NCI-H2196 (cell line): Measurements from ENCODE around the gene C3orf22.

Experiments used
- DNase-seq: peaks from one replicate; lab custom pipeline; 2025; ENCODE audit not compliant: unreplicated experiment; lab: John Stamatoyannopoulos, UW

C3orf22 gene

DNA sequence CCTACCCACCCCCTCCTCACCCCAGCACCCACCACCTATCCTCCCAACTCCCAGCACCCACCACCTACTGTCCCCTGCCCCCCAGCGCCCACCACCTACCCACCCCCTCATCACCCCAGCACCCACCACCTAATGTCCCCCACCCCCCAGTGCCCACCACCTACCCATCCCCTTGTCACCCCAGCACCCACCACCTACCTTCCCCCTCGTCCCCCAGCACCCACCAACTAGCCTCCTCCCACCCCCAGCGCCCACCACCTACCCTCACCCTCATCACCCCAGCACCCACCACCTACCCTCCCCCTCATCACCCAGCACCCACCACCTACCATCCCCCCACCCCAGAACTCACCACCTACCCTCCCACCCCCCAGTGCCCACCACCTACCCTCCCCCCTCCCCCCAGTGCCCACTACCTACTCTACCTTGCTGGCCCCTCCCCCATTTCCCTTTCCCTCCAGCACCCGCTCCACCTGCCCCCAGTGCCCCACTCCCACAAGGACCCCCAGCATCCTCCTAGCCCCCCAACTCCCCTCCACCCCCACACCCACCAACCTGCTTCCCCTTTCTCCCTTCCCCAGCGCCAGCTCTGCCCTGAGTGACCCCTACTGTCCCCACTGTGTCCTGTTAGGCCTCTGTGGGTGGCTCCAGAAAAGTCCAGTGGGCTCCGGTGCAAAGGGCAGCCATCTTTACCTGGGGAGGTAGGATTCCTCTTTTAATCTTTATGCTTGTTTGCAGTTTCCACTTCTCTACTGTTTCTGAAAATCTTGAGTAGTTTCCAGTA lies 42.4 kb downstream of the C3orf22 start:
- no peak for DNase-seq

GRCh38 chr3:126515066-126515706 lies 43.5 kb downstream of the C3orf22 start:
- DNase-seq, result no peak

- no peak for DNase-seq
Observed at GRCh38 chr3:126514161-126514560, 44.6 kb downstream of the C3orf22 start.

GRCh38 chr3:126512916-126513650 lies 45.6 kb downstream of the C3orf22 start:
- DNase-seq, result no peak

GRCh38 chr3:126512026-126512425 lies 46.7 kb downstream of the C3orf22 start:
- no peak for DNase-seq

DNA sequence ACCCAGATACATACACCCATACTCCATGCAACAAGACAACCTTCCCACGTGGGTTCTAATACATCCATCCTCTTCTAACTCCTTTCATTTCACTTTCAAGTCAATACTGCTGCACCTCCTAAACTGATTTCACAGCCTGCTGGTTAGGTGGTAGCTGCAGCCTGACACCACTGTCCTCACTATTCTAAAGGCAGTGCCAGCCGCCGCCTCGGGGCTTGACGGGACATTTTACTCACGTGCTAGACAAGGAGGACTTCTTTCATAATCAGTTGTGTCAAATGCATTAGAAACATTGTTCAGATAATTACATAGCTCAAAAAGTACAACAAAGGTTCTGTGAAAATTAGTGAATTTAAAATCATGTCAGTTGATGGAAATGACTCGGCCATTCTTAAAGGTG lies 47.4 kb downstream of the C3orf22 start:
- DNase-seq, result no peak

- DNase-seq, result no peak
Observed at GRCh38 chr3:126510308-126510910, 48.3 kb downstream of the C3orf22 start.

GRCh38 chr3:126509597-126510307 lies 49.0 kb downstream of the C3orf22 start:
- DNase-seq, result no peak

DNA sequence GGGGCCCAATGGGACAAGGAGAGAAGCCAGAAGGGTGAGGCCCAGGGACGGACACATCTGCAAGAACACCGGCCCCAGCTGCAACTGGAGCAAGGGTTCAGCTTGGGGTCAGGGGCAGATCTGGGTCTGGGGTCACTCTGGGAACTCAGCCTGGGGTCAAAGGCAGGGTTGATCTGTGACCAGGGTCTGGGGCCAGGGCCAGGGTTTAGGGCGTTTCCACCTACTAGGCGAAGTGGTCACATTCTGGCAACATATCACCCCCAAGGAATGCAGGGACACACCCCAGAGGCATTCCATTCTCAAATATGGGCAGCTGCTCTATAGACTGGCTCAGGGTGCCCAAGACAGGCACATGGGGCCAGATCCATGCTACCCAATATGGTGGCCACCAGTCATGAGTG lies 50.2 kb downstream of the C3orf22 start:
- DNase-seq, result no peak

DNA sequence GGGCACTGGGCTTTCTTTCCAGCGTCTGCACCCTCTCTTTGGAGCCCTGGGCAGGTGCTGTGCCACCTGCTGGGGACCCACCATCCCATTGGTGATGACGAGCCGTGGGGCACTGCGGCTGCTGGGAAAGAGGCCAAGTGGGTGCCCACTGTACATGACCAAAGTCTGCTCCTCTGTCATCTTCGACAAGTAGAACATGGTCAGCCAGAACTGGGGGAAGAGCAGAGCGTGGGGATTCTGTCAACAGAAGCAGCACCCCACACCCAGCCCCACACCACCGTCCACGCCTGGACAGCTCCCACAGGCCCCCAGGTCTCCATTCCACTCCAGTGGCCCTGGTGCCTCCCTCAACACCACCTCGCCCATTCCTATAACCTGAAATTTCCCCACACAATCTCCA lies 50.8 kb downstream of the C3orf22 start:
- no peak for DNase-seq

DNA sequence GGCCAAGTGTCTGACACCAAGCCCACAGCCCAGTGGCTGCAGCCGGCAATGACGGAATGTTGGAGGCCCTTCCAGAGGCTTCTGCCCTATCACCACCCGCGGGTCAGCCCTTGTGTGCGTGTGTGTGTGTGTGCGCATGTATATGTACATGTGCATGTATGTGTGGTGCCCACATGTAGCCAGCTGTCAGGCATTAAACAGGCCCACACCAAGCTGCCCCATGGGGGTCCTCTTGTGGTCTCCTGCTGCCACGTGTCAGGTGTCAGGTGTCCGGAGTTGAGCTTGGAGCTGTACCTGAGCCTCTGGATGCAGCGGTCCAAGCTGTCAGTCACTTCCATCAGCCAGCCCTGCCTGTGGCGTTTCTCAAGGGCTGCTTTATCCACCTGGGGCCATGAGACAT lies 55.0 kb downstream of the C3orf22 start:
- DNase-seq, result no peak

- no peak for DNase-seq
Observed at GRCh38 chr3:126502656-126503055, 56.1 kb downstream of the C3orf22 start.

GRCh38 chr3:126501736-126502135 lies 57.0 kb downstream of the C3orf22 start:
- DNase-seq, result no peak

- no peak for DNase-seq
Observed at GRCh38 chr3:126501054-126501453, 57.7 kb downstream of the C3orf22 start.

DNA sequence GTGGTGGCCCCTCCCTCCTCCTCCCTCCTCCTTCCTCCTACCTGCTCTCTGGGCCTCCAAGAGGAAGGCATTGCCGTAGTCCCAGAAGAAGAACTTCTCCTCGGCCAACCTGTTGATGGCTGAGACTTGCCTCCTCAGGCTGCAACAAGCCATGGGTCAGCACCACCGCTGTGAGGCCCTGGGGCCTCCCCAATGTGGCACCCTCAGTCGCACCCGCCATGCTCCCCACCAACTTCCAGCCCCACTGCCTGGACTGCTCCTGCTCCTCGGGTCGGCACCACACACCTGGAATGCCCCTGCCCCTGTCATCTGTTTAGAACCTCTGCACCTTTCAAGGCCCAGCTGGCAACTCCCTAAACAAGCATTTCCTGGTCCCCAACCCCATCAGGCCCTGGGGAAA lies 58.7 kb downstream of the C3orf22 start:
- DNase-seq, result no peak
